HG03095 (cell line): Measurements from ENCODE around the gene MPPED2.
"Not testable (repeated sequence)": the region's sequence is repeated elsewhere in the genome, so short reads cannot be mapped to it uniquely, and the experiment has no call there.

Source experiments
- ATAC-seq: cut with Tn5 transposase; IDR thresholded peaks from one replicate; pipeline ENCODE4 v1.9.1; 2021; ENCODE audit warnings: moderate library complexity; ENCODE audit not compliant: unreplicated experiment

Gene MPPED2

DNA sequence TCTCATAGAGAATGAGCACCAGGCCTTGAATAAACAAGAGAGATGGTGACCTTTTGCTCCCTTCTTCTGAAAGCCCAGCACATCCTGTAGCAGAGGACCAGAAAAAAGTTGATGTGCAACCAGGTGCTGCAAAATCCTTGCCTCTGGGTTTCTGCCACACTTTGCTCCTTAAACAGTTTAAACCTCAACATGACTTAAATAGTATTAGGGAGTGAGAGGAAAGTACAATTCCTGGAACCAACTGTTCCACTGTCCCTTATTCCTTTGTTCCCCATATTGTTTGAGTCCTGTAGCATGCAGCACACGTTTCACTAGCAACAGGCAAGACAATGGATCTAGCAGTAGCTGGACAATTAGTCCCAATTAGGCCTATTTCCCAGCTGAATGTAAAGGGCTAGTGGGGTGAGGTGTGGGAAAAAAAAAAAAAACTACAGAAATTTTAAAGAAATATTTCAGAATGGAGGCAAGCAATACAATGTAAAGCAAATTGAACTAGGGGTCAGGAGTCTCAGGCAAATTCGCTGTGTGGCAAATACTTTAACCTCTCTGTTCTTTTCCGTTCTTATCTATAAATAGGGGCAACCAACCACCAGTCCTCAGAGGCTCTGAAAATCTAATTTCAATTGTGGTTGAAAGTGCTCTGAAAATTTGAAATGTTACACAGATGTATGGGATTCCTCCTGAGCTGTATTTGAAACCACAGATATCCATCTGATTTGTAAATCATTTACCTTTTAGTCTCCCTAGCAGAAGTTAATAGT lies 6.6 kb downstream of the MPPED2 start:
- no peak for ATAC-seq

DNA sequence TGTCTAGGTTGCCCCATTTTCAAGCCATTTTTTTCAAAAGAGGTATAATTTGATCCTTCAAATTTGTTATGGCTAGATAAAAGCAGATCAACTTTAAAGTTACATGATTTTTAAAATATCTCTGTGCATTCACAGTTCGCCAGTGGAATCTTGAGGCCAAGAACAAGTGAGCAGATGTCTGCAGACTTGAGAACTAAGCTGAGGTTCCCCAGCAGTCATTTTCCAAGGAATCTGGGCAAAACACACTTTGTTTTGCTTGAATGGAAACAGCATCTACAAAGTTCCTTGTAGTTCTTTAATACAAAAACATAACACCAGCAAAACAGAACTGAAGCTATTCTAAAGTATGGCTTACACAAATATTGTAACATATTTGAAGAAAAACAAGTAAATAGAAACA lies 7.7 kb downstream of the MPPED2 start:
- ATAC-seq, result no peak

DNA sequence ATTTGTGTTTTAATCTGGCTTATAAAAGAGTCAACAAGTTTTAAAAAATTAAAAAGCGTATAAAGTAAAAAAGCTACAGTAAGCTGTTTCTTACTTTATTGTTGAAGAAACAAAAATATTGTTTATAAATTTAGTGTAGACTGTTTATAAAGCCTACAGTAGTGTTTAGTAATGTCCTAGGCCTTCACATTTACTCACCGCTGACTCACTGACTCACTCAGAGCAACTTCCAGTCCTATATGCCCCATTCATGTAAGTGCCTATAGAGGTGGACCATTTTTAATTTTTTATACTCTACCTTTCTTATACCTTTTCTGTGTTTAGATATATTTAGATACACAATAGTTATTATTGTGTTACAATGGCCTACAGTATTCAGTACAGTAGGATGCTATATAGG lies 12.2 kb downstream of the MPPED2 start:
- no peak for ATAC-seq

DNA sequence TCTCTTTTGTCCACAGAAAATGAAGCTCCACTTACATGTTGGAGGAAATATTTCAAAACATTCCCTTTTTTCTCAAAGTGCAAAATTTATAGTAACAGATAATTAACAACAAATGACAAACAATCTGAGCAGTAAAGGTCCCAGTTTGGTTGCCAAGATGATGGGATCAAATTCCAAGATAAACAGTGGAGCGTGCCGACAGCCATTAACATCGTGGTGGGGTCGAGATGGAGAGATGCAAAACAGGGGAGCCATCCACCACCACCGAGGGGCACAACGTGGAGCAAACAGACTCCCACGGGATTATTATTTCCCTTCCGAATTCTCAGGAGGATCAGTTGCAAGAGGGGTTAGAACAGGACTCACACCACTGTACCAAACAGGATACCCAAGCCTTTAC lies 17.2 kb downstream of the MPPED2 start:
- no peak for ATAC-seq

DNA sequence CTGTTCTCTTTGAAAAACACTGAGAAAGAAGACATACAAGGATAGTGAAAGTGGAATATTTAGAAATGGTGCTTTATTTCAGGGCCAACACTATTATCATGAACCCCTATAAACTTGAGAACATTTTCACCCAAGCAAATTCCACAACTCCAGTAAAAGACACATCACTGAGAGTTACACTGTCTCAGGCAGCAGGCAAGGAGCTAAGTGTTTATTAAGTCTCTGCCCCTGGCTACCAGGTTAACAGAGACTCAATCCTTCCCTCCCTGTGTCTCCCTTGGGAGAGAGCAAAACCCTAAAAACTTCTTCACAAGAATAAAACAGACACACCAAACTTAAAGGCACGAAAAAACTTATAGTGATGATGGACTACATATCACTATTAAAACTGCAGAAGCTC lies 18.5 kb downstream of the MPPED2 start:
- no peak for ATAC-seq

DNA sequence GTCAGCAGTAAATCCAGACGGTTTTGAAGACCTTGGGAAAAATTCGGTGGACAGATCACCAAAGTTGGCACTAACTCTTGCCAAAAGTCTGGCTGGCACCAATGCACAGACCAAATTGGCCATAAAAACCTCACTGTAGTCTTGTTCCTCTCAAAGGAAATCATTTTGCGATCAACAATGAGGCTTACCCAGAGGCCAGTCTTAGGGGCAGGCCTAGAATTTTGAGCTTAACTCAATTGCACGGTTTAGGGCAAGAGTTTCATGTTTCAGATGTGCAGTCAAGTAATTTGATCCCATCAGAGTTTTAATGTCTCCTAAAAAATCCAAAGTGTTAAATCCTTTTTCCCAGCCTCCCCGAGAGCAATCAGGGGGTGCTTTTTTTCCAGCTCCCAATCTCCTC lies 19.0 kb downstream of the MPPED2 start:
- ATAC-seq, result no peak

DNA sequence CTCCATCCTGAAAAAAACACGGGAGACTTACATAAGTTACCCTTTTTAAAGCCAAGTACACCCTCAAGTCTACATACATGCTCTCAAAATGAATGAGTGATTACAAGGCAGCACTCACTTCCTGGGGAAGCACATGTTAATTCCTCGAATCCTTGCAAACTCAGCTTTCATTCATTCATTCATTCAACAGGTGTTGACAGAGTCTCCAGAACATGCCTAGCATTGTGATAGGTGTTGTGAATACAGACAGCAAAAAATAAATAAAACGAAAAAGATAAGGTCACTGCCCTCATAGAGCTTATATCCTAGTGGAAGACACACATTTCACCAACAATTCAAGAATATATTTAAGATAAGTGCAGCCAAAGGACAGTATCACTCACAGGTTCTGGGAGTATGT lies 19.7 kb downstream of the MPPED2 start:
- ATAC-seq, result no peak

DNA sequence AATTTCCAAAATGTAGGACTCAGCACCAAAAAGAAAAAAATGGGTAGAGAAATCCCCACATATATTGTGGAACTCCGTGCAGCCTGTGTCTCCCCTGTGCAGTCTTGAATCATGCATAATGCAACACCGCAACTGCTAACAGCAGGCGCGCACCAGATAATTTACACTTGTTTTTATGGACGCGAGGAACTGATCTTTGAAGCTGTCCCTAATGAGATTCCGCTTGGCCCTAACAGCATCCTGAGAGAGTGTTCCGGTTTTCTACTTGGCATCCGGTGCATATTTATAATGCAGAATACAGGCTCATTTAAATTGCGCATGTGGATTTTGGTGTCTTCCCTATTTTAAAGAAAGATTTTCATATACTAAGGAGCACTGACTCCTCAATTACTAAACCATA lies 21.1 kb downstream of the MPPED2 start:
- no peak for ATAC-seq

DNA sequence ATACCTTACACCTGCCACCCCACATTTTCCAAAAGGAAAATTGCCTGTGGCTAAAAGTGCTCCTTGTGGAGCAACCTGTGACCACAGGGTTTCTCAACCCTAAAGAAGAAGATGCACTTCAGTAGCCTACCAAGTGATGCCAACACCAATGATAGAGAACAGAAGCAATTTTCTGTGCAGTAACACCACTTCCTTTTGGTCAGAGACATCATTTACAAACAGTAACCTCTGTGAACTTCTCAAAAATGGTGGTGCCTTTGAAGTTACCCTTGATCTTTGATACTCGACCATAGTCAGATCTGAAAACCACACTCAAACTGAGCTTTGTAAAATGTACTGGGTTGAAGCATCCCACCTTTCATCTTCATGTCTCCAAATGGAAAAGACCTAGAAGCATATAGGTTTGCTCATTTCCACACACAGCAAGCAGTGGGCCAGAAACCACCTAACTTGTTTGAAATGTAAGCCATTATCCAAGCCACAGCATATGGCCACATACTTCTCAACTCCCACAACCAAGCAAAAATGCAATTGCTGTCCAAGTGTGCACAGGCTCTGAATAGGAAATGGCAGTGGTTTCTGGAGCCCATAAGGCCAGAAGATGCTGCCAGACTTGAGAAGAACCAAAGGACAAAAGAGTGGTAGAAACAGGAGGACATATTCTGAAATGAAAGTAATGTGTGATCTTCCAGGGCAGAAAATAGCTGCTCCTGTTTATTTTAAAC lies 24.3 kb downstream of the MPPED2 start:
- no peak for ATAC-seq

DNA sequence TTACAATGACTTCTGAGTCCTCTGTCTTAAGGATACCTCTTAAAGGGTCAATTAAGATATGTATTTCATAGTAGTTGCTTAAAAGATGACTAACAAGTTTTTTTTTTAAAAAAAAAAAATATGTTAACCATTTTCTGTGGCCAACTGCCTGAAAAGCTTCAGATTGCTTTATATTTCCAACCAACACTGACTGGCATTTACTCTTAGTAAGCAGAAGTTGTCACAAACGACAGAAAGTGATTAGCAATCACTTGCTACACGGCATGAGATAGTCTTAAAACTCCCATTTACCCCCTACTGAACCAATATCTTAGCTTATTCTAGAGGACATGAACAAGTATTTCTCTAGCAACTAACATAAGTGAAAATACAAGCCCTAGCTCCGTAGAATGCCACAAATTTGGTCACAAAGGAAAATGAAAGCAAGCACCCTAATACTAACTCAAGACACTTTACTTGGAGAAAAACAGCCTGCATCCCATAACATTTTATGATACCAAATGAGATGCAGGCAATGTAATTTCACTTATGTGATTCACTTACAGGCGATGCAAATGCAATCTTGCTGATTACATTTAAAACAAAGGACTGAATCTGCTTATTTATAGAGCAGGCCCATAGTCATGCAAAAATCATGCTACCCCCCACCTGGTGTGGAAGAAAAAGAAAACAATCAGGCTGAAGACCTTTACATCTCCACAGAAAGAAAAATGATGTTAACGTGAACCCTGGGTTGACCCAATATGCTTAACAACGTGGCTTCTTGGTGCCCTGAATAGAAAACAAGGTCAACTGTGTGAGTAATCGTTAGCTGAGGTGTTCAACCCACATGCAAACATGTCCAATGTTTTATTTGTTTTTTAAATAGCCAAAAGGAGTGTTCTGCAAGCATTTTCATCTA lies 25.7 kb downstream of the MPPED2 start:
- ATAC-seq, result no peak

DNA sequence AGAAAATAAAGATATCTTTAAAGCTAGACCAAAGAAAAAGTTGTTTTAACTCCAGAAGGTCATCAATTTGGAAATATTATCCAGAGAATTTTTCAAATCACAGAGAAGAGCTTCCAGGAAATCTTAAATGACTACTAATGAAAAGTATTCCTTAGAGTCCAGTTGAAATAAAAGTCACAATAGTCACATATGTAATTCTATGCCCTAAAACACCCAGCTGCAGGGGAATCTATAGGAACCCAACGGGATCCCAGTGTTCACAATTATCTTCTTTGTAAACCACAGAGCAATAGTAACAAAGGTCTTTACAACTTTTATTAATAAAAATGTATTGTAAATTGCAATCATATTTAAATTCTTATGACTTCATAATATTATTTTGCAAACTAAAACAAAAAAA lies 27.1 kb downstream of the MPPED2 start:
- ATAC-seq, result no peak

DNA sequence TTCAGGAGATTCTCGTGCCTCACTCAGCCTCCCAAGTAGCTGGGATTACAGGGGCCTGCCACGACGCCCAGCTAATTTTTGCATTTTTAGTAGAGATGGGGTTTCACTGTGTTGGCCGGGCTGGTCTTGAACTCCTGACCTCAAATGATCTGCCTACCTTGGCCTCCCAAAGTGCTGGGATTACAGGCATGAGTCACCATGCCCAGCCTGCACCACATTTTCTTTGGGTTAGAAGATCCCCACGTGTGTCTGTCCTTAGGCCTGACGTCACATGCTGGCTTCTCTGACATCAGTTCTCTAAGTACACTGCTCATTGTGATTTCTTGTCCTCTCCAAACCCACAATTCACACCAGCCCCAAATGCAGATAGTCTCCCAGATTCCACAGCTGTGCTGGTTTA lies 31.6 kb downstream of the MPPED2 start:
- not testable (repeated sequence) for ATAC-seq

DNA sequence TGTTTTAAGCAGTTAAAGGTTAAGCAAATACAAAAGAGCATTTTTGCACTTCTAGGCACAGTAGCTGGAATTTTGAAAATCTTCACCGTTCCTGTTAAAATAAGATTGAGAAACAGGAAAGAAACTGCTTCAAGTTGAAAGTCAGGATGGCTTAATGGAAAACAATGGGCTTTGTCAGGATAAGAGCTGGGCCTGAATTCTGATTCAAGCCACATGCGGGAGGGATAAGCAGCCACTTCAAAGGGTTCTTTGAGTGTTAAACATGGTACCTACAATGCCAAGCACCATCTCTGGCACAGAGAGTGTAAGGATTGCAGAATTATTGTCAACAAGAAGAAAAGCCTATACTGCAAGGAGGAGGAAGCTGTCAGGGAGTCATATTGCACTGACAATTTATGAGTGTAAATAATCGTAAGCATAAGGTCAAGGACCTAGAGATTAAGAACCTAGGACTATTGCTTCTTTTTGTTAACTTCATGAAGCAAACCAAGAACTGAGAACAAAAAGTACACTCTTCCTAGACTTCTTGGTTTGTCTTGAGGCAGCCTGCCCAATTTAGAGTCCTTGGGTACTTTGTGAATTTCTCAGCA lies 32.5 kb downstream of the MPPED2 start:
- no peak for ATAC-seq

DNA sequence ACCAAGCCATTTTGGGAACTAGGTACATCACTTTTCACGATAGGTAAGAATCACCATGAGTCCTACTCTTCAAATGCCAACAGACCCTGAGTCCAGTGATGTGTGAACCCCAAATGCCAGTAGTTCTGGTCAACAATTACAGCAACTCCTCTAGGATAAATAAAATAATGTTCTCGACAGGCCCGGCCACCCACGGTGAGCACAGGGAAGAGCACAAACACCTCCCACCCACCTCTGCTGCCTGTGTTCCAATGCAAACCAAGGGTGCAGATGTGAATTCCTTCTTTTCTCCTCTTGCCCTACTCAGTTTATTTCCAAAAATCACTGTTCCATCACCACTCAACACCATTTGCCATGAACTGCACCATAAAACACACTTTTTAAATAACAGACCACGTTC lies 33.3 kb downstream of the MPPED2 start:
- no peak for ATAC-seq

DNA sequence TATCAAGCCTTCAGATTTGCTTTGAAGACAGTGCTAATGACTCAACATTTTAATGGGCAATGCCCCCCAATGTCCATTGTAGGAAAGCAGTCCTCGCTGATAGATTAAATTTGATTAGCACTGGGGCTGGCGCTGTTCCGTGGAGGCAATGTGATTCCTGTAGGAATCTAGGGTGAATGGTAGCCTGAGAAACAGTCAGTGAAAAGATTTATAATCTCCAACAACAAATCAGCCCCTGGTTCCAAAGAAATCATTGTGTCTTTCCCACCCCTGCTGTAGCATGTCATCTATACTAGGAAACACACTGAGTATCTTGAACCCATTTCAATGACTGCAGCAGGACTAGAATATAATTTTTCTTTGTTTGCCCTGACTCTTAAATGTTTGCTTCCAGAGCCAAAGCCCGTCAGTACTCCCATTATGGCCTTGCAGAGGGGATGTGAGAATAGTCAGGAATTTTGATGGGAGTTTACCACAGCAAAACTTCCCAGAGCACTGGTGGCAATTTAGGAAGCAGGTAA lies 36.1 kb downstream of the MPPED2 start:
- ATAC-seq, result no peak

DNA sequence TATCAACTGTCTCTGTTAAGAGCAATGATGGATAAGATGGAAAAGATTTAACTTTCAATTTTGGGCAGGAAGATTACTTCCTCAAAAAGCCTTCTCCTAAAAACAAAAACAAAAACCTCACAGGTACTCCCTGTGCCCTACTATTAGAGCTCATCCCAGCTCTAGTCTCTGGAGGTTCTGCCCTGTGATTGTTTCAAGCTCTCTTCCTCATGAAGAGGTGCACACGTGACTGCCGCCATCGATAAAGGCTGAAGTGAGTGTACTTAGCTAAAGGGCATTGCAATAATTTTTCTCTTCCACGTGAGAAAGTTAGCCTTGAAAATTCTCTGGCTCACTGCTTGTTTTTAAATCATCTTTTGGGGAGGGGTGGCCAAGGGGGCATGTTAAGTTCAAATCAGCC lies 36.6 kb downstream of the MPPED2 start:
- no peak for ATAC-seq

DNA sequence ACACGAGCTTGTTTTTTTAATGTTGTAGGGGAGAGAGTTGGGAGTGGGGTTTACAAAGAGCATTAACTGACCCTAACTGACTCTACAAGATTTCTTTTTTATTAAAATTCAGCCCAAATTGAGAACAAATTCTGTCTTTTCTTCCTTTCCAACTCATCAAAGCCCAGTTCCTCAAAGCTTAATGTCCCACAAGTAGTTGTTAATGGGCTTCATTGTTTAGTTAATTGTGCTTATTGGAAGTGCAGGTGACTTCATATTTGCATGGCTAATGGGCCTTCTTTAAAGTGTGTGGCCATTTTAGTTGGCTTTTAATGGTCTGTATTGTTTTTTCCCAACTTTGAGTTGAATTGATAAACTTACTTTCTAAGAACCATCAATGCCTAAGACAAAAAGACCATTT lies 39.8 kb downstream of the MPPED2 start:
- no peak for ATAC-seq

DNA sequence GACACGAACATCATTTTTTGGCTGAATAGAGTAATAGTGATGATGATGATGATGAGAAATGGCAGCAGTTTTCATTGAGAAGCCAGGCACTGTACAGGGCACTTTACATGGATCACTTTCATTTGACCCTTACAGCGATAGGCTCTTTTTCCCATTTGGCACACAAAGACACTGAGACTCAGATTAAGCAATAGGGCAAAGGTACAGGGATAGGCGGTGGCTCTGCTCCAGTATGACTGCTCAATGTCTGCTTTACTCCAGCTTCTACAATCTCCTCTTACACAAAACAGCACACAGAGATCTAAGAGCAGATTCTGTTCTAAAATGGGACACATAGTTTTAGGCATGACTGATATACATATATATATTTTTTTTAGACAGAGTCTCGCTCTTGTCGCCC lies 40.6 kb downstream of the MPPED2 start:
- ATAC-seq, result no peak

DNA sequence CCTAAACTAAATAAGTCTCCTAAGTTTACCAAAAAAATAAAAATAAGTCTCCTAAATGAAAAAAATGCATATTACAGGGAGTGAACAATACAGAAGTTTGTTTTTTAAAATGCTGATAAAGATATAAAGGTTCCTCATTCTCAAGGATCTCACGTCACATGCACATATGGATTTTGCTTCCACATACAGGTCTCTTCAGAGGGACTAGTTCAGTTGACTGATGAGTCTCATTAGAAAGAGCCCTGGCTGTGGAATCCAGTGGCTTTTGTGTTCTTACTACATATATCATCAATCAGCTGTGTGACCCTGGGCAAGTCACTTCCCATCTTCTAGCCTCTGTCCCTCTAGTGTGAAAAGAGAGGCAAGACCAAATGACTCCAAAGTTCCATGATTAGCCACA lies 43.1 kb downstream of the MPPED2 start:
- no peak for ATAC-seq

DNA sequence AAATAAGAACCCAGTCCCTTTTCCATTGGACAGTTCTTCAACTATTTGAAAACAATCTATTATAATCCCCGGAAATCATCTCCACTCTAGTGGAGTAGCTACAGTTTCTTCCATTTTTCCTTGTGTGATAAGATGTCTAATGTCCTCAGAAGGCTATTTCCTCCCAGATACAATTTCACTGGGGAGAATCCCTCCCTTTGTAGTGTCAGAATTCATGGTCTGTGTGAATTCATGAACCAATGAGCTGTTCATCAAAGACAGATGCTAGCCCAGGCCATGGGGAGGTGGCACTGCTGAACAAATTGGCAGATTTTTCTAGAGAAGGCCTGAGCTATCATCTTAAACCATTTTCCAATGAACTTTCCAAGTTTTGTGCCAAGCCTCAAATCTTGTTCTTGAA lies 45.4 kb downstream of the MPPED2 start:
- no peak for ATAC-seq

DNA sequence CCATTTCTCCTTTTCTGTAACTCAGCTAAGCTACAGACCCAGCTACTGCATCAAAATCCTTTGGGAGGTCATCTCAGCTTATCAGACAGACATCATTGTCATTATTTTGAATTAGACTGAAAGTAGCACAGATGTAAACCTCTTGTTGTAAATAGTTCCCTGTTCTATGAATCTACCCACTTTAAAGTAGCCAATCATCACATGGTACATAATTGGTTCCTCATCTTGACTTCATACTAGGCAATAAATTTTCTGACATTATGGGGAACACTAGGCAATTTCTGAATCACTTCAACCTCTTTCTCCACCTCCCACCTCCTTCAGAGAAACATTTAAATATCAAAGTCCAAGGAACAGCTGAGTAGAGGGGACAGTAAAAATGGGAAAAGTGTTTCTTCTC lies 47.9 kb downstream of the MPPED2 start:
- ATAC-seq, result no peak
